K562 treated with DMSO at 1 percent for 12 hours (cell line): ENCODE data around the gene LAYN. TPM values are rescaled to one million over a fixed set of nuclear protein-coding genes. Genes with fewer than 3 reads are reported as not detected.

Experiments
- total RNA-seq: library from RNA; unstranded; fragments of 300-600 nt; gene quantifications from 2 replicates; pipeline ENCODE4 v1.2.3, GENCODE V29; 2022; ENCODE audit not compliant: insufficient read depth

LAYN gene, protein sequence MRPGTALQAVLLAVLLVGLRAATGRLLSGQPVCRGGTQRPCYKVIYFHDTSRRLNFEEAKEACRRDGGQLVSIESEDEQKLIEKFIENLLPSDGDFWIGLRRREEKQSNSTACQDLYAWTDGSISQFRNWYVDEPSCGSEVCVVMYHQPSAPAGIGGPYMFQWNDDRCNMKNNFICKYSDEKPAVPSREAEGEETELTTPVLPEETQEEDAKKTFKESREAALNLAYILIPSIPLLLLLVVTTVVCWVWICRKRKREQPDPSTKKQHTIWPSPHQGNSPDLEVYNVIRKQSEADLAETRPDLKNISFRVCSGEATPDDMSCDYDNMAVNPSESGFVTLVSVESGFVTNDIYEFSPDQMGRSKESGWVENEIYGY
- not detected in 2 replicates for total RNA-seq

DNA sequence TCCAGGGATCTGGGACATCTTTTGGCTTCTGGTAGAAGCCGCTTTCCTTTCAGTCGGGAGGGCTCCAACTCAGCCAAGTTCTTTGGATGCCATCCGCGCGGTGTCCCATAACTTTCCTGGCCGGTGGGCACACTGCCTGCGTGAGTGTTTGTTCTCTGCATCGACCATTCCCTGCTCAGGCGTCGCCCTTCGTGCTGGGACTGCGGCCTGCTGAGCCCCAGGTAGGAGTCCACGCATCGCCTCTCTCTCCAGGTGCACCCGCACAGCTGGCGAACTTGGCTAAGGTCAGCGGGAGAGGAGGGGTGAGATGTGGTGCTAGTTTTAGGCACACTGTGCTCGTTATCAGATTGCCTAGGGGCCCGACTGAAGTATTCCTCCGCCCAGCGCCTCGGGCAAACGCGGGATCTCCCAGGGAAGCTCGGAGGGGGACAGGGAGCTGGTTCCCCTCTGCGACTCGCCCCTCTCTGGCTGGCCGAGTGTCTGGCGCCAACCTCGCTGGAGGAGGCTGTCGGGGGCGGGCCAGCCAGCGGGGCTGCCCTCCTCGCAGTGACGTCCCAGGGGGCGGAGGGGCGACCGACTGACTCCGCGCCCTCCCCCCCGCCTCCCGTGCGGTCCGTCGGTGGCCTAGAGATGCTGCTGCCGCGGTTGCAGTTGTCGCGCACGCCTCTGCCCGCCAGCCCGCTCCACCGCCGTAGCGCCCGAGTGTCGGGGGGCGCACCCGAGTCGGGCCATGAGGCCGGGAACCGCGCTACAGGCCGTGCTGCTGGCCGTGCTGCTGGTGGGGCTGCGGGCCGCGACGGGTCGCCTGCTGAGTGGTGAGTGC is at the start of gene LAYN:
Gene LAYN, plus strand, starts transcription at position 607 of the 823 bp plus-strand sequence. Its CDS starts 124 bp downstream, at position 731.

DNA sequence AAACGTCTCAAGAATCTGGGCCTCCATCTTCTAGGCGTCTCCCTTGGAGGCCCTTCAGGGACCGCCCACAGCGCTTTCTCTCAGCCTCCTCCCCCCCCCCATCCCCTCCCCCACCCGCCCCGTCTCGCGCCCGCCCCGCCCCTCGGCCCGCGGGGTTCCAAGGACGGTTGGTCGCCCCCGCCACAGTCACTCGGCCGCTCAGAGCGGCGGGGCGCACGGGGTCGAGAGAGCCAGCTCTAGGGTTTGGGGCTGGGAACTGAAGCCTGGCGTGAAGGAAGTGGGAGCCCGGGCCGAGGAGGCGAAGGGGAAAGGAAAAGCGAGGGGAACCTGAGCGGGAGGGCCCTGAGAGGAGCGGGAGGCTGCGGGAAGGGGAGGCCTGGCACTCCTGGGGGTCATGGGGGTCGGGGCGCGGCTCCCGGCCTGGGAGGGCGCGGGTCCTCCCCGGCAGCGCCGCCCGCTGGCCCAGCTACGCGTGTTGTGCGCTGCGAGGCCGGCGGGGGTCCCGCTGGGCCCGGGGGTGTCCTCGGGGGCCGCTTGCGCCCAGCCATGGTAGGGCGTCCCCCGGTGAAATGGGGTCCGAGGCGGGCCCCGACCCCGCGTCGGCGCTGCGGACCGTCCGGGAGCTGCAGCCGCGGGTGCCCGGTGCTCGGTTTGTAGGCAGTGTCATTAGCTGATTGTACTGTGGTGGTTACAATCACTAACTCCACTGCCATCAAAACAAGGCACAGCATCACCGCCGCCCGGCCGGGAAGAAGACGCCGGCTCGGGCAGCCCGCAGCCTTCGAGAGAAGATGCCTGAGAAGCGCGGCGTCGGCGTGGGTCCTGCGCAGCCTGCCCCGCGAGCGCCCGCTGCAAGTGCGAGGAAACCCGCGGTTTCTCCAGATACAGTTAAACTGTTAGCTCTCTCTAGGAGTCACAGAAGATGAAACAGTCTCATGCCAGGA is 28.0 kb upstream of the LAYN start, which contains the start of gene BTG4:
Gene BTG4, minus strand, starts transcription at position 91 of the 944 bp plus-strand sequence. CDS start 13,610 bp downstream, outside the sequence.

DNA sequence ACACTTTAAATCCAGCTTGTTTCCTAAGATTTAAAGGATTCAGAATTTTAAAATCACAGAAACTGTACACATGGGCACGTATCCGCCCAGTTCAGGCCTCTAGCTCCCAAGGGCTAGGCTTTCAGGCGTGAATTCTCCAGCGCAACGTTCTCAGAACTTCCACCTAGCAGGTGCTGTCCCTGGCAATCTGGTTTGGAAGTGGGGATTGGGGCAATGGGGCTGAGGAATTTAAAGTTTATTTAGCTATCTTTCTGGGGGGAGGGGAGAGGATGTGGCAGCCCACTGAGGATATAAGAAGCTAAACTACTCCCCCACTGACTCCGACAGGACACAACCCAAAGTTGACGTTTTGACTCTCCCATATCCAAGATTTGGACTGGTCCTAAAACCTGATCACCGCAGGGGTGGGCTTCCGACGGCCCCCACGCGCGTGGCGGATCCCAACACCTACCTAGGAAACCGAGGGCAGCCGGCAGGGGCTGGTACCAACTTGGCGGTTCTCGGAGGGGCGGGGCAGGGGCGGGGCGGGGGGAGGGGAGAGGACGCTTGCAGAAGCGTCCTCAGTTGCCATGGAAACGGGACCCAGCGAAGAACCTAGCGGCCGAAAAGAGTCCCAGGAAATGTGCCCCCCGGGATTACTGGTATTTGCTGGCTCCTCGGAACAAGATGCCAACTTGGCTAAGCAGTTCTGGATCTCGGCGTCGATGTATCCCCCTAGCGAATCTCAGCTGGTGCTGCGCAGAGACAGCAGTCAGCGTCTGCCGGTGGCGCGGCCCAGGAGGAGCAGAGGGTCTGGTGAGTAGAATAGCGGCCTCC is 26.1 kb upstream of the LAYN start, which contains the start of gene HOATZ:
Gene HOATZ, plus strand, starts transcription at position 563 of the 816 bp plus-strand sequence. Its CDS starts 7 bp downstream, at position 570.

DNA sequence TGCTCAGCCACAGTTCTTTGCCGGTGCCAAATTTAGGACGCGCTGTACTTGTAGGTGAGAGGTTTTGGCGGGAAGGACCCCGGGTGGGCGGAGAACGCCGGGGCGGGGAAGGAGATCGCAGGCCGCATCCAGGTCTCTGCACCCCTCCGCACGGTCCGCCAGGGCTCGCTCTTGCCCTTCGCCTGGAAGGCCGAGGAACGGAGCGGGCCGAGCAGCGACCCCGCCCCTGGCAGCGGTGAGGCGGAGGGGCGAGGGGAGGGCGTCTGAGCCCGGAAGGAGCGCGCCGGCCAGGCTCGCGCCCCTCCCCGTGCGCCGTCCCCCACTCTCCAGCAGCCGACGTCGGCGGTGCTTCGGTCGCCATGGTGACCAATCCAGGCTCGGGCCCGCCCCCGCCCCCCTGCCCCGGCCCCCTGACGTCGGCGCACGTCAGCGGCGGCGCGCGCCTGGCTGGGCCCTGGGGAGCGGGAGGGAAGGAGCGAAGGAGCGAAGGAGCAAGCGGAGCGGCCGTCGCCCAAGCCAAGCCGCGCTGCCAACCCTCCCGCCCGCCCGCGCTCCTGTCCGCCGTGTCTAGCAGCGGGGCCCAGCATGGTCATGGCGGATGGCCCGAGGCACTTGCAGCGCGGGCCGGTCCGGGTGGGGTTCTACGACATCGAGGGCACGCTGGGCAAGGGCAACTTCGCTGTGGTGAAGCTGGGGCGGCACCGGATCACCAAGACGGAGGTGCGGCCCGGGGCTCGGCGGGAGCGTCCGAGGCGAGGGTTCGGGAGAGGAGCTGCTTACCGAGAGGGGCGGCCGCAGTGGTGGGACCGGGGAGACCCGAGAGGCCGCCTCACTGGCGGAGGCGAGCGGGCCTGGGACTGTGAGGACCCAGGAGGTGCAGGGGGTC is 61.7 kb downstream of the LAYN start, which contains the start of gene SIK2:
Gene SIK2, plus strand, starts transcription at position 471 of the 886 bp plus-strand sequence. Its CDS starts 115 bp downstream, at position 586.

Other genes starting within 250 kb of the LAYN start
- not detected in 2 replicates for gene POU2AF3, start 242.2 kb upstream of the LAYN start, total RNA-seq
- not detected in 2 replicates for gene POU2AF1, start 161.4 kb upstream of the LAYN start, total RNA-seq
- gene BTG4, start 28.3 kb upstream of the LAYN start, total RNA-seq = not detected in 2 replicates
- not detected in 2 replicates for gene HOATZ, start 25.9 kb upstream of the LAYN start, total RNA-seq
- 2.7 and 12.1 TPM in 2 replicates for gene SIK2, start 61.7 kb downstream of the LAYN start, total RNA-seq
- 8.2 and 24.8 TPM in 2 replicates for gene PPP2R1B, start 225.7 kb downstream of the LAYN start, total RNA-seq